ENCODE results near the gene HTRA2.

DNA sequence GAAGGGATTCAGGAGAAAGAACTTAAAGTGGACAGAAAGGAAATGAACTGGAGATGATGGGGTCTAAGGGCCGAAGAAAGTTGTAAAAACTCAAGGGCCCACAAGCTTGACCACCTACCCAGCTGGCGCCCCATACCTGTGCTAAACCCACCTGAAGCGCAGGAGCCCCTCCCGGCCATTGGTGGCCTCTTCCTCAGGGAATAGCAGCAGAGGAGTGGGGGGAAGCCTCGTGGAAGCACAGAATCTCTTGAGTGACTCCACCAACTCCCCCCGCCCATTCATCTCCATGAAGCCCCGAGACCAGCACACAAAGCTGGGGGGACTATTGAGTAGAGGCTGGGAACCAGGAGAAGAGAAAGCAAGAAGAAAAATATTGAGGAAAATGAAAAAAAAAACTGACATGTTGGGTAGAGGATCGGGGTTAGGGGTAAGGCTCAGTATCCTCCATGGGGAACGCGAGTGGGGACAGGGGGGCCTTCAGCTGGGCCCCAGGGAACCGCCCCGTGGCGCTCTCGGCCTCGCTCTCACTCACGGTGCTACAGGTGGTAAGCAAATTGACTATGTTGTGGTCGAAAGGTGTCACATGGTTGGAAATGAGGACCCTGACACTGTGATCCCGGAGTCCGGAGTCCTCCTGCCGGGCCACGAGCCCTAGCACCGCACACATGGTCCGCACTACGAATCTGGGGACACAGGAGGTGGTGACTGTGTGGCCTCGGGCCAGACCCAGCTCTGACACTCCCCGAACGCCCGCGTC lies 955 bp upstream of the HTRA2 start:
- TF ChIP-seq, protein P1, sequence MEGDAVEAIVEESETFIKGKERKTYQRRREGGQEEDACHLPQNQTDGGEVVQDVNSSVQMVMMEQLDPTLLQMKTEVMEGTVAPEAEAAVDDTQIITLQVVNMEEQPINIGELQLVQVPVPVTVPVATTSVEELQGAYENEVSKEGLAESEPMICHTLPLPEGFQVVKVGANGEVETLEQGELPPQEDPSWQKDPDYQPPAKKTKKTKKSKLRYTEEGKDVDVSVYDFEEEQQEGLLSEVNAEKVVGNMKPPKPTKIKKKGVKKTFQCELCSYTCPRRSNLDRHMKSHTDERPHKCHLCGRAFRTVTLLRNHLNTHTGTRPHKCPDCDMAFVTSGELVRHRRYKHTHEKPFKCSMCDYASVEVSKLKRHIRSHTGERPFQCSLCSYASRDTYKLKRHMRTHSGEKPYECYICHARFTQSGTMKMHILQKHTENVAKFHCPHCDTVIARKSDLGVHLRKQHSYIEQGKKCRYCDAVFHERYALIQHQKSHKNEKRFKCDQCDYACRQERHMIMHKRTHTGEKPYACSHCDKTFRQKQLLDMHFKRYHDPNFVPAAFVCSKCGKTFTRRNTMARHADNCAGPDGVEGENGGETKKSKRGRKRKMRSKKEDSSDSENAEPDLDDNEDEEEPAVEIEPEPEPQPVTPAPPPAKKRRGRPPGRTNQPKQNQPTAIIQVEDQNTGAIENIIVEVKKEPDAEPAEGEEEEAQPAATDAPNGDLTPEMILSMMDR (IDR thresholded peaks at IDR 0.05), result no peak
- TF ChIP-seq POLR2A (IDR thresholded peaks at IDR 0.05) (no peak), EP300 (IDR thresholded peaks at IDR 0.05) (no peak)
